Endothelial cell of umbilical vein (primary cell): Measurements from ENCODE around the gene AUTS2. TPM values are rescaled to one million over a fixed set of nuclear protein-coding genes. Genes with fewer than 3 reads are reported as not detected.

Source experiments
- BruUV-seq: library from RNA; stranded (reverse); fragments of 400-500 nt; replicated peaks from 2 replicates; lab custom pipeline; 2021; lab: Mats Ljungman, UMichigan
- CTCF ChIA-PET: fragments of 300-600, 350-600 bp; sonication (Branson Sonifier 250); formaldehyde crosslinking; loops from one replicate; lab custom pipeline; 2021; ENCODE audit warnings: antibody characterized with exemption, inconsistent platforms; lab: Charles Lee
- POLR2A ChIA-PET: fragments of 300-600, 350-600 bp; sonication (Branson Sonifier 250); formaldehyde crosslinking; loops from one replicate; lab custom pipeline; 2021; ENCODE audit warnings: antibody characterized with exemption, inconsistent platforms; lab: Charles Lee
- DNase-seq: peaks from one replicate; pipeline ENCODE4 v3.0.0-alpha.2; 2011; ENCODE audit warnings: low read depth, low spot score
- FAIRE-seq: peaks from 2 replicates; lab custom pipeline; 2011; peaks lifted over from hg19 to GRCh38; lab: Jason Lieb, UNC
- H2AFZ ChIP-seq: 2 replicates; pipeline ENCODE4 v1.6.0; 2012; ENCODE audit warnings: low read depth, low read length, control low read depth, inconsistent platforms
- H3K27ac ChIP-seq: 2 replicates; pipeline ENCODE4 v1.5.1; 2011; ENCODE audit warnings: low read depth, mild to moderate bottlenecking, control low read depth, low read length, moderate library complexity; ENCODE audit not compliant: insufficient read depth
- H3K27me3 ChIP-seq, 2 experiments: 2 replicates each; pipeline versions ENCODE4 v1.6.0 to v1.6.1; 2011; ENCODE audit warnings: low read length in 2 of 2, mixed read lengths in 1 of 2; ENCODE audit not compliant: control insufficient read depth in 2 of 2, insufficient read depth in 2 of 2
- H3K36me3 ChIP-seq, 2 experiments: 2 replicates in 1 of 2; 3 replicates in 1 of 2; pipeline ENCODE4 v1.5.1; 2011; ENCODE audit warnings: low read length in 2 of 2, mild to moderate bottlenecking in 1 of 2, moderate library complexity in 1 of 2; ENCODE audit not compliant: control insufficient read depth in 2 of 2, insufficient read depth in 2 of 2; ENCODE audit errors: extremely low read depth in 1 of 2
- H3K4me1 ChIP-seq: 3 replicates; pipeline ENCODE4 v1.5.1; 2011; ENCODE audit warnings: mild to moderate bottlenecking, low read length; ENCODE audit not compliant: control insufficient read depth, insufficient read depth; ENCODE audit errors: extremely low read depth
- H3K4me2 ChIP-seq: 2 replicates; pipeline ENCODE4 v1.6.1; 2011; ENCODE audit warnings: low read length, control low read depth, mixed read lengths; ENCODE audit not compliant: insufficient read depth
- H3K4me3 ChIP-seq, 3 experiments: fragments of 200-600 bp in 1 of 3; sonication (generic), shearing (Covaris generic) in 1 of 3; replicated peaks in 1 of 3; 2 replicates each; pipeline ENCODE4 v1.5.1; 2011 to 2016; ENCODE audit warnings: control low read depth in 3 of 3, low read length in 3 of 3, mild to moderate bottlenecking in 2 of 3, inconsistent platforms in 1 of 3, low read depth in 1 of 3, moderate library complexity in 1 of 3; ENCODE audit not compliant: insufficient read depth in 1 of 3
- H3K79me2 ChIP-seq: 2 replicates; pipeline ENCODE4 v1.6.0; 2012; ENCODE audit warnings: low read length, inconsistent platforms; ENCODE audit not compliant: control insufficient read depth, insufficient read depth
- H3K9ac ChIP-seq: replicated peaks from 2 replicates; pipeline ENCODE3; 2011; ENCODE audit warnings: low read length, control low read depth; ENCODE audit not compliant: insufficient read depth; ENCODE audit errors: extremely low read depth
- H3K9me1 ChIP-seq: replicated peaks from 3 replicates; pipeline ENCODE4 v1.6.0; 2011; ENCODE audit warnings: mild to moderate bottlenecking, low read length; ENCODE audit not compliant: control insufficient read depth, insufficient read depth; ENCODE audit errors: extremely low read depth
- H3K9me3 ChIP-seq: replicated peaks from 2 replicates; pipeline ENCODE4 v1.5.1; 2012; ENCODE audit warnings: low read length, inconsistent platforms; ENCODE audit not compliant: control insufficient read depth, insufficient read depth
- H4K20me1 ChIP-seq: replicated peaks from 2 replicates; pipeline ENCODE3; 2011; ENCODE audit warnings: mild to moderate bottlenecking, low read length; ENCODE audit not compliant: control insufficient read depth, insufficient read depth; ENCODE audit errors: extremely low read depth
- EZH2 ChIP-seq: IDR thresholded peaks from 2 replicates; pipeline ENCODE4 v1.6.1; 2012; ENCODE audit warnings: borderline replicate concordance, low read depth, mild to moderate bottlenecking, moderate library complexity, low read length, inconsistent platforms; ENCODE audit not compliant: severe bottlenecking
- FOS ChIP-seq: IDR thresholded peaks from 2 replicates; pipeline ENCODE4 v1.6.1; 2011; ENCODE audit warnings: mild to moderate bottlenecking, low read length, moderate library complexity, borderline replicate concordance; ENCODE audit not compliant: insufficient read depth
- GATA2 ChIP-seq: IDR thresholded peaks from 2 replicates; pipeline ENCODE4 v1.7.0; 2011; ENCODE audit warnings: low read depth, mild to moderate bottlenecking, moderate library complexity, mixed read lengths, low read length; ENCODE audit not compliant: insufficient read length, insufficient read depth
- JUN ChIP-seq: IDR thresholded peaks from 2 replicates; pipeline ENCODE4 v1.6.1; 2011; ENCODE audit warnings: borderline replicate concordance, low read depth; ENCODE audit not compliant: insufficient read length, insufficient read depth
- MYC ChIP-seq: IDR thresholded peaks from one replicate; pipeline ENCODE4 v1.6.1; 2011; ENCODE audit warnings: mild to moderate bottlenecking, low read depth, low read length
- POLR2A ChIP-seq: IDR thresholded peaks from 2 replicates; pipeline ENCODE4 v1.6.1; 2012; ENCODE audit warnings: low read depth, mild to moderate bottlenecking, control low read depth, low read length
- POLR2AphosphoS5 ChIP-seq: IDR thresholded peaks from 2 replicates; pipeline ENCODE4 v1.6.1; 2012; ENCODE audit warnings: low read depth, mild to moderate bottlenecking, control low read depth, low read length, moderate library complexity; ENCODE audit not compliant: insufficient read depth
- dilution Hi-C: fragments of 300-500 bp; cut with MboI; formaldehyde crosslinking; loops from one replicate; pipeline ENCODE4 v1.15.0; 2019; ENCODE audit warnings: low sequenced_read_pairs; ENCODE audit not compliant: extremely low pct_ligation_motif_present
- intact Hi-C: fragments of 100-400 bp; cut with micrococcal nuclease; formaldehyde crosslinking; loops from one replicate; pipeline ENCODE4 v1.10.0; 2022
- polyA plus RNA-seq, 4 experiments: library from polyadenylated mRNA; depleted of rRNA in 3 of 4; stranded (reverse) in 3 of 4; unstranded in 1 of 4; fragments of >200 nt; gene quantifications; 2 replicates each; pipeline versions ENCODE4 v1.2.1 to v1.2.3, GENCODE V29; 2011 to 2012; ENCODE audit warnings: missing spikeins in 1 of 4
- total RNA-seq: library from RNA; stranded (reverse); gene quantifications from 2 replicates; pipeline ENCODE4 v1.2.3, GENCODE V29; 2021
- TF ChIP-seq, protein P1 (sequence below): IDR thresholded peaks from 2 replicates; pipeline ENCODE4 v1.6.1; 2011; ENCODE audit not compliant: insufficient read depth, insufficient read length
- TF ChIP-seq, protein P2 (sequence below), 2 donors: IDR thresholded peaks; 1 replicate in 1 of 2; 2 replicates in 1 of 2; pipeline ENCODE4 v1.5.1; 2011; ENCODE audit warnings: low read length in 2 of 2, mild to moderate bottlenecking in 2 of 2, moderate library complexity in 2 of 2, control low read depth in 1 of 2, inconsistent platforms in 1 of 2, low read depth in 1 of 2; ENCODE audit not compliant: insufficient read depth in 1 of 2; ENCODE audit errors: extremely low read depth in 1 of 2

Gene AUTS2
- total and polyA plus RNA-seq, 2 donors (not counting 3 experiments of a cell fraction or from before 2014, with no cell fraction given) = 0.59 to 8.0 TPM

DNA sequence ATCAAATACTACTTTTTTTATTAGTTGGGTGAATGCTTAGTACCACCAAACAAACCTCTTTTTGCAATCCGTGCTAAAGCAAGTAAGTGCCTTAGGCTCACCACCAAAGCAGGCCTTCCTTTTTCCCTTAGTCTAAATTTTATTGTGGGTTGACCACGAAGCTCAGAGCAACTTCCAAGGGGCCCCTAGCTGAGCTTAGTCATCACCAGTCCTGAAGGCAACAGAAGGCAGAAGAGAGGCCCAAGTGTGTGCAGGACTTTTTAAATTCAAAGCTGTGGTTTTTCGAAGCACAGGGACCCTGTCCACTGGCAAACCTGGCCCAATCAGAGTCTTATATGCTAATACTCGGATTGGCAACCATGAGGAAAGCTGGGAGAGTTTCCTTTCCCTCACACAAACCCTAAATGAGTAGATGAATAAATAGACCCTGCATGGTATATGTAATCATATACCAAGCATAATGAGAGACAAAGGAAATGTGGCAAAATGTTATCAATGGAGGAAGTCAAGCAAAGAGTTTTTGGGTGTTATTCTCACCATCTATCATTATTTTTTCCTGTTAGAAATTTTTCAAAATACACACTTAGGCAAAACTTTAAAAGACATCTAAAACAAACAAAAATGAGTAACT, 1080.5 kb downstream of the AUTS2 start:
- POLR2A ChIA-PET = no interaction called here
- intact Hi-C loops = no loop called here
- Histone ChIP-seq H3K27ac (no peak overlapping the region), H3K9me1 (no peaks in the 10 kb centered on the region), H3K27me3 (no peaks in the 10 kb centered on the region), H3K79me2 (no peaks in the 10 kb centered on the region), H2AFZ (no peak overlapping the region), H3K4me2 (no peak overlapping the region), H3K9ac (no peak overlapping the region), H3K36me3 (no peaks in the 10 kb centered on the region), H3K4me3 (no peak overlapping the region), H4K20me1 (no peaks in the 10 kb centered on the region), H3K4me1 (no peaks in the 10 kb centered on the region), H3K9me3 (no peaks in the 10 kb centered on the region)
- CTCF ChIA-PET = no interaction called here
- DNase-seq (no peak), FAIRE-seq (no peak)
- dilution Hi-C loops = no loop called here
- BruUV-seq = no TSS peak
- TF ChIP-seq JUN (no peak), GATA2 (no peak), MYC (no peak)
- TF ChIP-seq, protein P1, sequence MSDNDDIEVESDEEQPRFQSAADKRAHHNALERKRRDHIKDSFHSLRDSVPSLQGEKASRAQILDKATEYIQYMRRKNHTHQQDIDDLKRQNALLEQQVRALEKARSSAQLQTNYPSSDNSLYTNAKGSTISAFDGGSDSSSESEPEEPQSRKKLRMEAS = no peak

DNA sequence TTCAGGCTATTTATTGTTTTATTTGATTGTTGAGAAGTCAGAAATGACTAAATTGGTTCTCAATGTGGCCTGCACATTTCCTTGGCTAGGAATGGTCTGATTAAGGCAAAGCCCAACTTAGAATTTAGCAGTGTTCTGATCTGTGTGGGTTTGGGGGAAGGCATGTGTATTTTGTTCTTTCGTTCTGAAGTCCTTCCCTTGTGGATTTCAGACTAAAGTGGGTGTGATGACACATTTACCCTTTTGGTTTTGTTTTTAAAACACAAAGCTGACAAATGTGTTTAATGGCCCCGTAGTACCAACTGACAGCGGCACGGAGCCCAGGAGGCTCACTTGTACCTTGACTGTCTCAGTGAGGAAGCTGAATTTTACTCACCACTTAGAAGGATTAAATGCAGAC, 1081.4 kb downstream of the AUTS2 start:
- FAIRE-seq (no peak), DNase-seq (no peak)
- no TSS peak for BruUV-seq
- no peaks in the 10 kb centered on the region for H3K79me2 ChIP-seq
- H3K9ac ChIP-seq = no peak overlapping the region
- TF ChIP-seq, protein P1 = no peak
- TF ChIP-seq FOS = no peak
- TF ChIP-seq POLR2AphosphoS5 = no peak
- no peak for TF ChIP-seq MYC
- TF ChIP-seq JUN = no peak
- TF ChIP-seq GATA2 = no peak
- TF ChIP-seq, protein P2, sequence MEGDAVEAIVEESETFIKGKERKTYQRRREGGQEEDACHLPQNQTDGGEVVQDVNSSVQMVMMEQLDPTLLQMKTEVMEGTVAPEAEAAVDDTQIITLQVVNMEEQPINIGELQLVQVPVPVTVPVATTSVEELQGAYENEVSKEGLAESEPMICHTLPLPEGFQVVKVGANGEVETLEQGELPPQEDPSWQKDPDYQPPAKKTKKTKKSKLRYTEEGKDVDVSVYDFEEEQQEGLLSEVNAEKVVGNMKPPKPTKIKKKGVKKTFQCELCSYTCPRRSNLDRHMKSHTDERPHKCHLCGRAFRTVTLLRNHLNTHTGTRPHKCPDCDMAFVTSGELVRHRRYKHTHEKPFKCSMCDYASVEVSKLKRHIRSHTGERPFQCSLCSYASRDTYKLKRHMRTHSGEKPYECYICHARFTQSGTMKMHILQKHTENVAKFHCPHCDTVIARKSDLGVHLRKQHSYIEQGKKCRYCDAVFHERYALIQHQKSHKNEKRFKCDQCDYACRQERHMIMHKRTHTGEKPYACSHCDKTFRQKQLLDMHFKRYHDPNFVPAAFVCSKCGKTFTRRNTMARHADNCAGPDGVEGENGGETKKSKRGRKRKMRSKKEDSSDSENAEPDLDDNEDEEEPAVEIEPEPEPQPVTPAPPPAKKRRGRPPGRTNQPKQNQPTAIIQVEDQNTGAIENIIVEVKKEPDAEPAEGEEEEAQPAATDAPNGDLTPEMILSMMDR (IDR thresholded peaks at IDR 0.05; ENCODE audit: extremely low read depth in 1 of 2, insufficient read depth in 1 of 2, low read depth in 1 of 2, low read length in 2 of 2) = no peak
- TF ChIP-seq EZH2 = no peak
- no peak for TF ChIP-seq POLR2A
- no peaks in the 10 kb centered on the region for H4K20me1 ChIP-seq
- H3K4me1 ChIP-seq = no peaks in the 10 kb centered on the region
- no peak overlapping the region for H3K4me3 ChIP-seq
- intact Hi-C loops (no loop called here), dilution Hi-C loops (no loop called here)
- CTCF ChIA-PET = no interaction called here
- no peaks in the 10 kb centered on the region for H3K9me3 ChIP-seq
- no peak overlapping the region for H2AFZ ChIP-seq
- no peaks in the 10 kb centered on the region for H3K36me3 ChIP-seq
- POLR2A ChIA-PET = no interaction called here
- H3K4me2 ChIP-seq = no peak overlapping the region
- H3K27me3 ChIP-seq = no peaks in the 10 kb centered on the region
- no peaks in the 10 kb centered on the region for H3K9me1 ChIP-seq
- no peak overlapping the region for H3K27ac ChIP-seq
